Measurements from ENCODE around the gene PPP1CC.
"Not testable (repeated sequence)": the region's sequence is repeated elsewhere in the genome, so short reads cannot be mapped to it uniquely, and the experiment has no call there.

PPP1CC gene

DNA sequence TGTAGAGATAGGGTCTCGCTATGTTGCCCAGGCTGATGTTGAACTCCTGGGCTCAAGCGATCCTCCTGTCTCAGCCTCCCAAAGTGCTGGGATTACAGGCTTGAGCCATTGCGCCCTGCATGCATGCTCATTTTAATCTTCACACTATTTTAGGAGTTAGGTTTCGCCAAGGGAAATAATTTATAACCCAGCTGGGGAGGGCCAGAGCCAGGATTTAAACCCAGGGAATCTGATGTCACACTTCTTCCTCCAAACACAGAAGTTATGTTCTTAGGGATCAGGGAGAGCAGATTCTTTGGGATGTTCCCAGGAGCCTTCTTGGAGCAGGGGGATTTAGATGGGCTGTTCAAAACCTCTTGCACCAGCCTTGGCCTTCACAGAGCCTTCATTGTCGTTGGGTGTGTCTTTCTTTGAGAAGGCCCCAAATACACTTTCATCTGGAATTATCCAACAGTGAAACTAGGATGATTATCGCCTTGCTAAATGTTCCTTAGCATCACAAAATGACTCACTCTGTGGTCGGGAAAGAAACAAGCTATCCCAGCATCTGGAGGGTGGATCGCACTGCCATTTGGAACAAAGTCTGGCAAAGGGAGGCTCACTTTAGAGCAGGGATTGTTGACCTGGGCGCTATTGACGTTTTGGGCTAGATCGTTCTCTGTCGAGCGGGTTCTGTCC is 8.2 kb upstream of the PPP1CC start:
- no peak for DNase-seq

DNA sequence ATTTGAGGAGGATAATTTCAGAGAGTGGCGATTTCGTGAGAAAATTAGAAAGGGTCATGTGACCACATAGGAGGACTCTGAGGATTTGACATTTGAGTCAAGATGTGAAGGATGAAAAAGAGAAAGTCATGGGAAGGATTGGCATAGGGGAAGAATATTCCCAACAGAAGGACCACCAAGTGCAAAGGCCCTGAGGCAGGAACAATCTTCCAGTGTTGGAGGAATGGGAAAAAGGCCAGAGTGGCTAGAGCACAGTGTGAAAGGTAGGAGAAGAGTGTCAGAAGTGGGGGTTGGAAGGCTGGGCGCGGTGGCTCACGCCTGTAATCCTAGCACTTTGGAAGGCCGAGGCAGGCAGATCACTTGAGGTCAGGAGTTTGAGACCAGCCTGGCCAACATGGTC is 3.9 kb upstream of the PPP1CC start:
- no peak for DNase-seq

DNA sequence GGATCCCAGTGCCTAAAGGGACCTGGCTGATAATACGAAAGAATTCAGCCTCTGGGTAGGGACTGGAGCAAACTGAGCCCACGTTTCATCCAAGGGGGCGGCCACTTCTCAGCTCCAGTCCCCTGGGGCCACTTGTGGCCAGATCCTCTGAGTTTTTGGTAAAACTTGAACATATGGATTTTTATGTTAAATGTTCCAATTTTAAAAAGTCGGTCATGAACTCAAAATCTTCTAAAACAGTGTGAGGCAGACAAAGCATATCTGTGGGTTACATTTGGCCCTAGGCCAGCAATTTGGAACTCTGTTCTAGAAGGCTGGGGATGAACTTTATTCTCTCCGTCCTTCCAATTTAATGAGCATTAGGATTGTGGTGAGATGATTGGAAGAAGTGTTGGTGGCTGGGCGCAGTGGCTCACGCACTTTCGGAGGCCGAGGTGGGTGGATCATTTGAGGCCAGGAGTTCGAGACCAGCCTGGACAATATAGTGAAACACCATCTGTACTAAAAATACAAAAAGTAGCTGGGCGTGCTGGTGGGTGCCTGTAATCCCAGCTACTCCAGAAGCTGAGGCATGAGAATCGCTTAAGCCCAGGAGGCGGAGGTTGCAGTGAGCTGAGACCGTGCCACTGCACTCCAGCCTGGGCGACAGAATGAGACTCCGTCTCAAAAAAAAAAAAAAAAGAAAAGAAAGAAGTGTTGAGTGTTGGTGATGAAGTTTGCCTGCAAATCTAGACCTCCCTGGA is 3.0 kb upstream of the PPP1CC start:
- no peak for DNase-seq

DNA sequence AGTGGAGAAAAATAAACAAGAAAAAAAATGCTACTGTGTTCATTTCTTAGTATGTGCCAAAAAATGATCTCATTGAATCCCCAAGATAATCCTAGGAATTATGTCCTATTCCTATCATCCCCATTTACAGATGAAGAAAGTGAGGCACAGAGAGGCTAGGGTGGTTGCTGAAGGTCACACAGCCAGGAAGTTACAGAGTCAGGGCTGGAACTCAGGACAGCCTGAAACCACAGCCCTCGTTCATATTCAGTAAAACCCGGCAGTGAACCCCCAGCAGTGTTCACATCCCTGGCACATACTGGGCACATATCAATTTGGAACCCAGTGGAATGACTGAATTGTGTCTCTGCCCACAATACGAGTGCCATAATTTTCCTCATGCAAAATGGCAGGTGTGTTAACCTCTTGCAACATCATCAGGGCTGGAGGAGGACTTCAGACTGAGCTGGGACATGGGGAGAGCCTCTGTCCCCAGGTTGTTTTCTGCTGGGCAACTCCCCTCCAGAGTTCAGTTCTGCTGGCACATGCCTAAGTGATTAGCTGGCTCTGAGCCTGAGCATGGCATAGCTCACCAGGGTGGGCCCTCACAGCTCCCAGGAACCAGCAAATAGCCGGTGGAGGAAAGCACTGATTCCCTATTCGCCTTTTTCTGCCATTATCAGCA is 2.0 kb upstream of the PPP1CC start:
- DNase-seq = peak; percentile 4

DNA sequence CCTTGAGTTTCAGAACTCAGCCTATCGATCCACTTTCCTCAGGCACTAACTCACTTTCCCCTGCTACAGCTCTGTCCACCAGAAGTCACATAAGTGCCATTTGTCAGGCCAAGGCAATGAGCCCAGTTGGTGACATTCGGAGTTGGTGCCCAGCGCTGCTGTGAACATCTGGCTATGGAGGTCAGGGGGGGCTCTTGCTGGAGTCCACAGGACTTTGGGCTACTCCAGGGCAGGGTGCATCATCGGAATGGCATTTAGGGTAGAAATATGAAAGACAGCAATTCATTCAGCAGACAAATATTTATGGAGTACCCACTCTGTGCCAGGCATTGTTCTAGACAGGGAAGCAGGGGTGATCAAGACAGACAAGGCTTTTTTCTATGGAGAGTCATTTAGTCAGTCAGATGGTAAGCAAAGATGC is 1.5 kb upstream of the PPP1CC start:
- DNase-seq = no peak

DNA sequence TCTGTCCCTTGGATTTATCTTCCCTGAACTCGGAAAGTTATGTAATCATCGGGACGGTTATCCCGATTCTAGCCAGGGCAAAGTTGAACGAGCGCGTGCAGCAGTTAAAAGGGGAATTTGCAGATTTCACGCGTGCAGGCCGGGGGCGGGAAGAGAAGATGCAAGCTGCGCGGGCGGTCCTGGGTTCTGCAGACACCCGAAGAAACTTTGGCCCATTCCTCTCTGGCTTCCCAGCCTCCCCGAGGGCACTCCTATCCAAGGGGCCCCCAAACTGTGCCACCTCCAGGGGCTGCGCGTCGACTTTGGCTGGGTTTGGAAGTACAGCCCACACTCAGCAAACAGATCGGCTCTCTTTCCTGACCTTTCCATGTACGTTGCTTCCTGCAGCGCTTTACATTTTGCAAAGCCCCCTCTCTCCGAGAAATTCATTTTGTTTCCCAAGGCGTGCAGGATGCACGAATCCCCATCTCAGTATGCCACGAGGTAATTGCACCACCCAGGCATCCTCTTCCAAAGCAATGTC is 941 bp upstream of the PPP1CC start:
- DNase-seq = no peak

DNA sequence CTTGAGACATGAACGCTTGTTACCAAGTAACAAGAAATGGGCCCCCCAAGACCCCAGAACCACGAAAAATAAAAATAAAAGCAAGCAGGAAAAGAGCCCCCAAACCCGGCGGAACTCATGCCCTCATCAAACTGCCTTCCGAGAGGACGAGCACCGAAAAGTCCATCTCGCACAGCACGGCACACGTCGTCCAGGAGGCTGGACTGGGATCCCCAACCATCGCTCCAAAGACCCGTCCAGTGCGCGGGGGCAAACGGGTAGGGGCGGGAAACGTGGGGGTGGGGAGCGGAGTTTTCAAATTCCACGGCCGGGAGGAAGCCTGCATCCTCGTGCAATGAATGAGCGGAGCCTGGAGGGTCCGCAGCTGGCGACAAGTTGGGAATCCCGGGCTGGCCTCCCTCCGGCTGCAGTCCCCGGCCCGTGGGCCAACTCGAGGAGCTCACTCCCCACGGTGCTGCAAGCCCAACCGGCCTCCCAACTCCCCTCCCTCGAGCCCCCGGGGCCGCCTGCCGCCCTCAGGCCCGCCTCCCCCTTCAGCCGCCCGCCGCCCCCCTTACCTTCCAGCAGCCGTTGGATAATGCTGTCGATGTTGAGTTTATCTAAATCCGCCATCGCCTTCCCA is 484 bp downstream of the PPP1CC start:
- DNase-seq = peak; percentile 67

DNA sequence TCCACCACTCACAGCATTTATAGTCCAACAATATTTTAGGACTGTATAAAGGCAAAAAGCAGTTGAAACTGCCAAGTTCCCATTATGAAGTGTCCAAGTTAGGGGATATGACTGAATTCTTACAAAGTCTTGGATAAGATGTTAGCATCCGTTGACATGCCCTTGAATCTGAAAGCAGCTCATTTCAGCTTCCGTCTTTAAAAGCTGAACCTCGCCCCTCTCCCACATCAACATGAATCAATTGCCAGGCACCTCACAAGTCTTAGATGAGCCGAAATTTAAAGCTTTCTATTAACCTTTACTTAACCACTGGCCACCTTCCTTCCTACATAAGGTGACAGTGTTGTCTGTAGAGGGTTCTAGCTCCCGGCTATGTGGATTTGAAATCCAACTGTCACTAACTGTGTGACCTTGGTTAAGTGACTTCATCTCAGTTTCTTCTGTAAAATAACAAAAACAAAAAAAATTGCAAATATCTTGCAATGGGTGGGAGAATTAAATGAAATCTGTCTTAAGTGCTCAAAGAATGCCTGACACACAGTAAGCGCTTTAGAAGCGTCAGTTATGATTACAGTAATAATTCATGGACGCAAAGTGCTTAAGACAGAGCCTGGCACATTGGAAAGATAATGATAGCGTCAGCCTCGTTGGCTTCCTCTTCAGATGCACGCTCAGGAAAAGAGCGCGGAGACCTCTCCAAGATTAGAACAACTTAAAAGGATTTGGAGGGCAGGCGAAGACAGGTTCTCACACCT is 1.2 kb downstream of the PPP1CC start:
- peak; percentile 50 for DNase-seq

DNA sequence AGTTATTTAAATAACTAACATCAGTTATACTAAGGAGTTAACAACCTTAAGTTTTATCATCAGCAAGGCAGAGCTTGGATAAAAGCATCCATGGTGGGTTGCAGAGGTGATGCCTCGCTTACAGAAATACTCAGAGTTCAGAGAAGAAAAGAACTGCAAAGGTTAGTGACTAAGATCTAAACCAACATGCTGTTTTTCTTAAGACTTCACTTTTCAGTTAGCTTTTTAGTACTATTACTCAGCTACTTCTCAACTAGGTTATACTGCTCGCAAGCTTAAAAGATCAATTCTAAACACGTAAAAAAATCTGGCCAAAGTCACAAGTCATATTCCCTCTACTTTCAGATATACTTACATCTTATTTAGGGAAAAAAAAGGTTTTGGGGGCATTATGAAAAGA is 2.8 kb downstream of the PPP1CC start:
- no peak for DNase-seq

DNA sequence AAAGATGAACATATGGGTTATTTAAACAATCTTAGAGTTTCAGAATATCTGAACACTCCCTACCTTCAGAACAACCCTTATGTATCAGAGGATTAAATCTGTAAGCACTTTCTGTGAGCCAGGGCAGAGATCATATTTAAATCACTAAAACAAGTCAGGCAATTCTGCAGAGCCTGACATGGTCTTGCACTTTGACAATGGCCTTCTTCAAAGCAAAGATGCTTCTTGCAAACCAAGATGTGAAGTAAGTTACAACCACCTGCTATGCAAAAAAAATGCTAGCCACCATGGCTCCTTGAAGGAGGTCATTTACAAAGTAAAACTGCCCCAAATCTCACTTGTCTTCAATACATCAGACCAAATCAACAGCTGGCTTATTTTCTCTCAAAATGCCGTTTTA is 3.2 kb downstream of the PPP1CC start:
- no peak for DNase-seq

DNA sequence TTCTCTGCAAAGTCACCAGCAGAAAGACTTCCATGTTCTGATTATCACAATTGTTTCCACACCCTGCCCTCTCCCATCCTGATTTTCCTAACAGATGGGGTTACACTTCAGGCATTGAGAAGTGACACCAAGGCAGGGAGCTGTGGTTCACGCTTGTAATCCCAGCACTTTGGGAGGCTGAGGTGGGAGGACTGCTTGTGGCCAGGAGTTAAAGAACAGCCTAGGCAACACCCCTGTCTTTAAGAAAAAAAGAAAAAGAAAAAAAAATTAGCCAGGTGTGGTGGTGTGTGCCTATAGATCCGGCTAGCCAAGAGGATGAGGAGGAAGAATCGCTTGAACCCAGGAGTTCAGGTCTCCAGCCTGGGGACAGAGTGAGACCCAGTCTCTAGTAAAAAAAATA is 5.2 kb downstream of the PPP1CC start:
- DNase-seq = no peak

DNA sequence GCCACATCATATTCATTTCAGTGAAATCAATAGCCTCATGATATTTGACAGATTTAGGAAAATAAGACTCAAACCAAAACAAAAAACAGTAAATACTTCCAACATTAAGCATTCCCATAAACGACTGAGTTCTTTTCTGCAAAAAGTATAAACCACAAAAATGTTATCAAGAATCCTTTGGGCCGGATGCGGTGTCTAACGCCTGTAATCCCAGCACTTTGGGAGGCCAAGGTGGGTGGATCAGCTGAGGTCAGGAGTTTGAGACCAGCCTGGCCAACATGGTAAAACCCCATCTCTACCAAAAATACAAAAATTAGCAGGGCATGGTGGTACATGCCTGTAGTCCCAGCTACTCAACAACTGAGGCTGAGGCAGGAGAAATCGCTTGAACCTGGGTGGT is 5.7 kb downstream of the PPP1CC start:
- not testable (repeated sequence) for DNase-seq

DNA sequence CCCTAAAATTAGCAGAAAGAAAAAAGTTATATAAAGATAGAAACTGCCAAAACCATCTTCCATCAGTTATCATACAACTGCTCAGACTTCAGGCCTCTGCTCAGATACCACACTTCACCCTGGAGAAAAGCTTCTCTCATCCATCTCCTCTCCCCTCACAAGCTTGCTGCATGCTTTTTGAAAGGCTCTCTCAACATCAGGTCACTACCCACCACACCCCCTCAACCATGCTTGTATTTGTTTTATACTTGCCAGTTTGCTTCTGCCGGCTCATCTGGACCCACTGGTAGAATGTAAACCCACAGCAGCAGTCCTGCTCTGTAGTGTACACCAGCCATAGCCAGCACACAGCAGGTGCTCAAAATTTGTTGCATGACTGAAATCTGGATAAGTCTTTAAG is 8.8 kb downstream of the PPP1CC start:
- DNase-seq = no peak

DNA sequence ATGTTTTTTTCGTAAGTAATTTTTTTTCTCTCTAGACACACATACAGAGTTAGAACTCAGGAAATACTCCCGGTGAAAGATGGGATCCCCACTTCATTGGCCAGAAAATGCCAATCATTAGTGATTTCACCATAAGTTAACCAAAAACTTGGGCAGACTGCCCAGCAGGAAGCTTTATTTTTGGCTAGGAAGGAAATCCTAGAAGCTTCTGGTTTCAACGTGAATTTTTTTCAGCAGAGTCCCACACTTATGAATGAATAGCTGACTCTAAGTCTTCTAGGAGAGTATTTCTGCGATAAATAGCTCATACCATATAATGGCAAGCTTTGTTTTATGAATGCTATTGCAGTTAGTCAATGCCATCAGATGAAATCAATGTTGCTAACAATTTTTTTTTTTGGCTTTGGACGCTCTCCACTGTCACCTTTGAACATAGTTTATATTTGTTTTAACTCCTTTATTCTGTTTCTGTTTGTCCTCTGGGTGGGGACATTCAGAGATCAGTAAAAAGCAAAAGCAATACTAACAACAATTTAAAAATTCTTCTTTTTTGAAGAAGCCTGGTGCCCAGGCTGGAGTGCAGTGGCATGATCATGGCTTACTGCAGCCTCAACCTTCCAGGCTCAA is 9.5 kb downstream of the PPP1CC start:
- DNase-seq = no peak

DNA sequence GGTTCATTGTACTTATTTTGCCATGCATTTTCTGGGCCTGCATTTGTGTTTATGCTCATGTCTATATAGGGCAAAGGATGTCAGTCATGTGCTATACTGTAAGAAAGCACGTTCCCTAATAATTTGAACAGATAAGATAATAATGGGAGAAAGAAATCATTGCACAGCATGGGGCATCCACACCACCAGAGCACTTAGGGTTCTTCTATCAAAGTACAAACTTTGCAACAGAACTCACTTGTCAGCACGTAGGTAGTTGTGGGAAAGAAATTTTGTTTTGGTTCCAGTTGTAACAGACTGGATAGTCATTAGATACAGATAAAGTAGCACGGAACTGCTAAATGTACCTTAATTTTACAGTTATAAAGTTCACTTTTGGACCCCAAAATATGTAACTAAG is 10.1 kb downstream of the PPP1CC start:
- DNase-seq = no peak

DNA sequence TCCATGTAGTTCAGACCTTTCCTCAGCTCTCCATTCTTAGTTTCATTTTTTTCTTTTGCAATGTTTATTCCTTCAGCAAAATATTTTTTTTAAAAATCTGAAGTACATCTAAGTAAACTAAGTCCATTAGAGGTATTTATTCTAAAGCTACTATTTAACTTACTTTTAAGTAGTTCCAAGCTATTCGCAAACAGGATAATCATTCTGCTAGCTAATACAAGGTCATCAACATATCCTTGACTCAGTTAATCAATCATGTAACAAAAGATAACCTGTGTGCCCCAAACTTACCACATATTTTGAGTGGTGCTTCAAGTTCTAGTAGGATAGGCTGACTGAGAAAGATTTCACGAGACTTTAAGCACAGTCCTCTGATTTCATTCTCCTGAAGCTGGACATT is 11.2 kb downstream of the PPP1CC start:
- DNase-seq = no peak

DNA sequence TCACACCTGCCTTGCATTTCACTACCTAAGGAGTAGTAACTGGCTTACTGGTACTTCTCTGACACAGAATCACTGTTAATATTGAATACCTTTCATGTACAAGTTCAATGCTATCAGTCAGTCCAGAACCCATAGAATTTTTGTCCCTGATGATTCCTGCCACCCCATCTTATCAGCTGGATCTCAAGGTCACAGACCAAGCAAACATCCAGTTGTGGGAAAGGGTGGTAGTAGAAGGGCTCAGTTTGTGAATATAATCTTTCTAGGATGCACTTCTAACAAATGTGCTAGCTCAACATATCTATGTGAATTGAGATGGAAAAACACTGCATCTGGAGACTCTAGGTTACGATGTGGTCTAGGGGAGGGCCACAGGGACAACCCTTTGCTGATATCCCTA is 14.1 kb downstream of the PPP1CC start:
- DNase-seq = no peak

DNA sequence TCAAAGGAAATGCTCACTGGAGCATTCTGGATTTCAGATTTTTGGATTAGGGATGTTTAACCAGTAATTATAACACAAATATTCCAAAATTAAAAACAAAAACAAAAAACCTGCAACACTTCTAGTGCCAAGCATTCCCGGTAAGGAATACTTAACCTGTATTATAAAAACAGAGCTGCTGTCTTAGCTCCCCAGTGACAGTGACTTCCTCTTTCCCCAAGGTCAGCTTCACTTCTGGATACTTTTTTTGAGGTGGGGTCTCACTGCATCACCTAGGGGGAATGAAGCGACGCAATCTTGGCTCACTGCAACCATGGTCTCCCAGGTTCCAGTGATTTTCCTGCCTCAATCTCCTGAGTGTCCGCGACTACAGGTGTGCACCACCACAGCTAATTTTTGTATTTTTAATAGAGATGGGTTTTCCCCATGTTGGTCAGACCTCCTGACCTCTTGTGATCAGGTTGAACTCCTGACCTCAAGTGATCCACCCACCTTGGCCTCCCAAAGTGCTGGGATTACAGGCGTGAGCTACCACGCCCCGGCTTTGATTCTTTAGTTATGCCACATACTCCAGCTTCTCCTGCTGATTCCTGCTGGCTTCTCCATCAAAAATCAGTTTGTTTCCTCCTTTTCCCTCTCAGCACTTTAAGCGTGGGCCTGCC is 15.9 kb downstream of the PPP1CC start:
- DNase-seq = no peak

DNA sequence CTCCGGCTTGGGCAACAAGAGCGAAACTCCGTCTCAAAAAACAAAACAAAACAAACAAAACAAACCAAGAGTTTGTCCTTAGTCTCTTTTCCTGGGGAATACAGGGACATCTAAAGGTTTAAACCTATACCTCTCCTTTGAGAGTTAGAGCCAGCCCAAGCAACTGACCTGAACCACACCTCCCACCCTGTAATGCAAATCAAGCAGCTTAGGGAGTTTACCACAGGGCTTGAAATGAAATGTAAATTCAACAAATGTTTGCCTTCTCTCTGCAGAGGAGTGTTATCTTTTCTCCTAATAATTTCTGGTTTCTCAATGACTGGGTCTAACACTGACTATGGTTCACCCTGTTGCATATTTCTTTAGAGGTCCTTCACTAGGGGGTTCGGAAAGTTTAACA is 16.7 kb downstream of the PPP1CC start:
- DNase-seq = no peak

DNA sequence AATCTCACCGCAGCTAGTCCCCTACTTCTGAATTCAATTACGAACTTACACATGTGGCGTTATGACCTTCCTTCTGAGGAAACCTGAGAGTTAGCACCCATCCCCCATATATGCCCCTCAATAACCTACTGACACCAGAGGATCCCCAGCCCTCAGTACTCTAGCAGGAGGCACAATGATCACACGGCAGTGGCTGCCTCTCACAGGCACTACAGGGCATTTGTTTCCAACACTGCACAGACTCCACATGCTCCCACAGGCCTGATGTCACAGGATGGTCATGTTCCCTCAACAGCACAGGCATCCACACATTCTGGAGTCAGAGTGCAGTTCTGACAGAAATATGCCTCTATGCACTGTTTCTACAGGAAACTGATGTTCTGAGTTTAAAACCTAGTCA is 17.4 kb downstream of the PPP1CC start:
- no peak for DNase-seq

DNA sequence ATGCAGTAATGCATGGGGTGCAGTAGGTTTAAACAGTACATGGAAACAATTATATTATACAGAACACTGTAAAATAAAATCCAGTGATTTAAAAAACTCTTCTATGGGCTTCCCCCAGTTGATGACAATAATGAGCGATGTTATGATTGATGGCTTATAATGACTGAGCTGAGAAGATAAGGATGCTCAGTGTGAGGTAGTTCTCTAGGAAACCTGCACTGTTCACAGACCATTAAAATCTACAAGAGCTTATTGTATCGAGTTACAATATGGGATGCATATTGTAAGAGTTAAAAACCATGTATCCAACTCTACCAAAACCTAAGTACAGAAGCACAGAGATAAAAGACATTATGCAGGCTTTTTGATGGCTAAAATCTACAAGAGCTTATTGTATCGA is 19.8 kb downstream of the PPP1CC start:
- DNase-seq = peak; percentile 10

DNA sequence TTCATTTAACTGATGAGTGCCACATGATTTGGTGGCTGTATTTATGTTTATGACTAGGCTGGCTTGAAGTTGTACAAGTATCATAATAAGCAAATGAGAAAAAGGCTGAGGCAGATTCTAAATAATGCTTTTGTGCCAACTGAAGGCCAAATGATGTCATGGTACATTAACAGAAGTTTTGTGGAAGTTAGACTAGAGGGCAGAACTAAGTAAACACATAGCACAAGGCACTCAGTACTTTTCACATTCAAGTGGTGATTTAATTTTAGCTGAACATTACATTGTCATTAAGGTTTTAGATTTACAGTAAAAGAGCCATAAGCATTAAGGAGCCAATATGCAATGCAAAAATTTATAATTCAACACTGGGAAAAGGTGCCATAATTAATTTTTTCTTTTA is 21.1 kb downstream of the PPP1CC start:
- no peak for DNase-seq
